ENCODE results near the gene SH2D6. TPM values are rescaled to one million over a fixed set of nuclear protein-coding genes. Genes with fewer than 3 reads are reported as not detected.

Gene SH2D6
- total and polyA plus RNA-seq, 9 of the 15 experiments (the other 6 are each of a cell fraction or from before 2014, with no cell fraction given) = 0.07 to 0.76 (median 0.33) TPM; not detected in 2

GRCh38 chr2:85419009-85419675, 628 bp downstream of the SH2D6 start (continued):
- TF ChIP-seq ZNF511 (CRISPR knock-in tag; IDR thresholded peaks at IDR 0.05) = no peak
- no peak for TF ChIP-seq SMAD1 (IDR thresholded peaks at IDR 0.05; ENCODE audit: low read depth, low read length, partially characterized antibody)
- no peak for TF ChIP-seq ZNF766 (CRISPR knock-in tag; conservative IDR thresholded peaks at IDR 0.05)
- TF ChIP-seq ATF7 (IDR thresholded peaks at IDR 0.05) = no peak
- TF ChIP-seq THRAP3 (IDR thresholded peaks at IDR 0.05; ENCODE audit: borderline replicate concordance) = no peak
- TF ChIP-seq NFIC (IDR thresholded peaks at IDR 0.05) = no peak
- no peak for TF ChIP-seq NR4A1 (CRISPR knock-in tag; IDR thresholded peaks at IDR 0.05)
- TF ChIP-seq NR4A1 (tag; IDR thresholded peaks at IDR 0.05) = no peak
- no peak for TF ChIP-seq HMG20A (CRISPR knock-in tag; conservative IDR thresholded peaks at IDR 0.05)
- no peak for TF ChIP-seq ZNF384 (IDR thresholded peaks at IDR 0.05; ENCODE audit: low read depth, low read length)
- 0 out of 2 replicates have a peak, but pooled peaks have one; percentile 13 for TF ChIP-seq BACH1 (tag; IDR thresholded peaks at IDR 0.05)
- TF ChIP-seq U2AF1 (optimal IDR thresholded peaks at IDR 0.05; ENCODE audit: low read depth, low read length) = no peak
- 0 out of 2 replicates have a peak, but pooled peaks have one; percentile 5 for TF ChIP-seq DMBX1 (CRISPR knock-in tag; IDR thresholded peaks at IDR 0.05; ENCODE audit: borderline replicate concordance)
- no peak for TF ChIP-seq ZBTB26 (CRISPR knock-in tag; IDR thresholded peaks at IDR 0.05)
- peak; percentile 45; the same call in 1 of the 2 replicates for TF ChIP-seq TFAP4 (CRISPR knock-in tag; IDR thresholded peaks at IDR 0.05; ENCODE audit: borderline replicate concordance)
- no peak for TF ChIP-seq NFIX (CRISPR knock-in tag; IDR thresholded peaks at IDR 0.05; ENCODE audit: low read depth)
- TF ChIP-seq TFAM (CRISPR knock-in tag; conservative IDR thresholded peaks at IDR 0.05) = no peak
- TF ChIP-seq CREB1 (IDR thresholded peaks at IDR 0.05) = no peak
- no peak for TF ChIP-seq CREB1 (CRISPR knock-in tag; IDR thresholded peaks at IDR 0.05)
- no peak for TF ChIP-seq NR2C2 (CRISPR knock-in tag; IDR thresholded peaks at IDR 0.05)
- TF ChIP-seq NR2C2 (tag; IDR thresholded peaks at IDR 0.05) = peak; percentile 83
- 0 out of 2 replicates have a peak, but pooled peaks have one; percentile 19 for TF ChIP-seq TCF15 (CRISPR knock-in tag; IDR thresholded peaks at IDR 0.05)
- TF ChIP-seq GATA2 (CRISPR knock-in tag; IDR thresholded peaks at IDR 0.05) = no peak
- TF ChIP-seq MAZ (CRISPR knock-in tag; conservative IDR thresholded peaks at IDR 0.05 in 1 of 2, IDR thresholded peaks at IDR 0.05 in 1 of 2) = no peak
- no peak for TF ChIP-seq CTCF (IDR thresholded peaks at IDR 0.05 in 2 of 3, conservative IDR thresholded peaks at IDR 0.05 in 1 of 3; ENCODE audit: insufficient read depth in 2 of 3, low read depth in 1 of 3, low read length in 3 of 3)

Data from K562 (cell line).